Measurements from ENCODE around the gene GKN2. TPM values are rescaled to one million over a fixed set of nuclear protein-coding genes. Genes with fewer than 3 reads are reported as not detected.
"Not testable (repeated sequence)": the region's sequence is repeated elsewhere in the genome, so short reads cannot be mapped to it uniquely, and the experiment has no call there.

GKN2 gene
- total RNA-seq, 3 donors from 2014 or later, result not detected

DNA sequence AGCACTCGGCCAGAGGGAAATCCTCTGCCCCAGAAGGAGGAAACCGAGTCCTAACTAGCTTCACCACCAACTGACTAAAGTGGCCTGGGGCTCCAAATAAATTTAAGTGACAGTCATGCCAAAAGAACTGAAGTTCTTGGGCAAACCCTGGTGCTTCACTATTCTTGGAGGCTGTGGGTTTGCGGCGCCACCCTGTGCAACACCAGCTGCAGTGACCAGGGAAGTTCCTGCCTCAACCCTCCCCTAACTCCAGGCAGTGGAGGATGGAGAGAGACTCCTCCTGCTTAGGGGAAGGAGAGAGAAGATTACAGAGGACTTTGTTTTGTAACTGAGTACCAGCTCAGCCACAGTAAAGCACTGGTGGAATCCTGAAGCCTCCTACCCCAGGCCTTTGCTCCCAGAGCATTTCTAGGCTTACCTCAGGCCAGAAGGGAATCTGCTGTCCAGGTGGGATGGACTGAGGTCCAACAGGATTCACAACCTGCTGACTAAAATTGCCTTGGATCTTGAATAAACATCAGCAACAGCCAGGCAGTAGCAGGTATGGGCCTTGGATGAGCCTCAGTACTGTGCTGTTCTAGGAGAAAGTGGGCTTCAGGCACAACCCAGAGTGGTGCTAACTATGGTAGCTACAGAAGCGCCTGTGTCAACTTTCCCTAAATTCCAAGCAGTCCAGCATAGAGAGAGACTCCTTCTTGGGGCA lies 52.0 kb downstream of the GKN2 start:
- intact Hi-C loops (cut with DNase I, micrococcal nuclease), result no loop called here
- no peak for ATAC-seq

GRCh38 chr2:68895981-68896380 lies 56.7 kb downstream of the GKN2 start:
- DNase-seq; intact Hi-C loops (cut with DNase I, micrococcal nuclease); H3K4me3 ChIP-seq; H3K36me3 ChIP-seq (ENCODE audit: low read depth); H3K4me1 ChIP-seq (ENCODE audit: low read depth); H3K9me3 ChIP-seq; ATAC-seq: not testable (repeated sequence)

More for the DNA sequence above, 52.0 kb downstream of the GKN2 start:
- Histone ChIP-seq H3K36me3 (ENCODE audit: low read depth) (no peaks in the 10 kb centered on the region), H3K9me3 (no peaks in the 10 kb centered on the region), H3K4me3 (no peak overlapping the region), H3K4me1 (ENCODE audit: low read depth) (no peaks in the 10 kb centered on the region)
- no peak for TF ChIP-seq CTCF (IDR thresholded peaks at IDR 0.05)
- no peak for DNase-seq

Other genes with a start within 250 kb of the GKN2 start
- 1 to 10 TPM; 3.1 to 8.8 (median 8.2) TPM for gene ARHGAP25, start 218.1 kb downstream of the GKN2 start, total RNA-seq
- under 1 TPM in 1 of 3 donors, not detected in 2; 0.43 TPM for gene BMP10, start 81.5 kb downstream of the GKN2 start, total RNA-seq
- not detected for gene GKN1, start 21.7 kb upstream of the GKN2 start, total RNA-seq
- 10 to 100 TPM; 10.7 to 77.7 (median 18.6) TPM for gene ANTXR1, start 60.3 kb upstream of the GKN2 start, total RNA-seq

Data from mucosa of descending colon (tissue), 3 donors.